ENCODE data around the gene NSD1.

- TF ChIP-seq CTCF (IDR thresholded peaks at IDR 0.05; ENCODE audit: control extremely low read depth in 1 of 3, insufficient read depth in 1 of 3, low read depth in 1 of 3, low read length in 3 of 3) (no peak), NANOG (IDR thresholded peaks at IDR 0.05; ENCODE audit: insufficient read depth, low read depth, low read length, poor library complexity, severe bottlenecking) (no peak), TAF1 (IDR thresholded peaks at IDR 0.05; ENCODE audit: low read depth, low read length) (no peak), EZH2 (IDR thresholded peaks at IDR 0.05; ENCODE audit: low read depth, low read length, severe bottlenecking) (no peak), POLR2A (IDR thresholded peaks at IDR 0.05; ENCODE audit: control extremely low read depth in 1 of 2, low read depth in 2 of 2, low read length in 2 of 2) (no peak), CHD1 (IDR thresholded peaks at IDR 0.05; ENCODE audit: low read depth, low read length) (no peak)
Observed at GRCh38 chr5:177087398-177088005, 46.1 kb upstream of the NSD1 start.
